H9 (cell line): ENCODE results near the gene CHRNA9. TPM values are rescaled to one million over a fixed set of nuclear protein-coding genes. Genes with fewer than 3 reads are reported as not detected.

Experiments used
- DNase-seq: peaks from one replicate; pipeline ENCODE4 v3.0.0-alpha.2; 2017
- H2AFZ ChIP-seq: one replicate; pipeline ENCODE4 v1.6.1; 2013; ENCODE audit warnings: mild to moderate bottlenecking, low read length, control low read depth, moderate library complexity
- H2AK5ac ChIP-seq: 2 replicates; pipeline ENCODE4 v1.6.1; 2013; ENCODE audit warnings: low read length, control low read depth, mixed read lengths; ENCODE audit not compliant: insufficient read length
- H2BK120ac ChIP-seq: one replicate; pipeline ENCODE4 v1.6.1; 2013; ENCODE audit warnings: low read depth, mild to moderate bottlenecking, low read length, control low read depth, inconsistent platforms; ENCODE audit not compliant: poor library complexity, severe bottlenecking
- H2BK12ac ChIP-seq: 2 replicates; pipeline ENCODE4 v1.6.1; 2013; ENCODE audit warnings: low read length, control low read depth, mixed read lengths, low read depth; ENCODE audit not compliant: insufficient read length
- H2BK15ac ChIP-seq: 2 replicates; pipeline ENCODE4 v1.6.1; 2013; ENCODE audit warnings: low read depth, low read length, control low read depth
- H2BK20ac ChIP-seq: one replicate; pipeline ENCODE4 v1.6.1; 2013; ENCODE audit warnings: low read depth, mild to moderate bottlenecking, low read length, control low read depth, inconsistent platforms; ENCODE audit not compliant: poor library complexity, severe bottlenecking
- H2BK5ac ChIP-seq: 2 replicates; pipeline ENCODE4 v1.6.1; 2013; ENCODE audit warnings: low read length, control low read depth, mixed read lengths; ENCODE audit not compliant: insufficient read length
- H3K14ac ChIP-seq: 2 replicates; pipeline ENCODE4 v1.6.1; 2013; ENCODE audit warnings: low read length, control low read depth; ENCODE audit not compliant: insufficient read depth
- H3K18ac ChIP-seq: 2 replicates; pipeline ENCODE4 v1.6.1; 2013; ENCODE audit warnings: low read depth, mild to moderate bottlenecking, mixed read lengths, low read length, control low read depth; ENCODE audit not compliant: insufficient read length
- H3K23ac ChIP-seq: 2 replicates; pipeline ENCODE4 v1.6.1; 2013; ENCODE audit warnings: low read length, control low read depth, mixed read lengths, low read depth; ENCODE audit not compliant: insufficient read length
- H3K23me2 ChIP-seq: 2 replicates; pipeline ENCODE4 v1.6.1; 2013; ENCODE audit warnings: low read depth, mild to moderate bottlenecking, mixed read lengths, low read length, control low read depth; ENCODE audit not compliant: insufficient read length, poor library complexity, severe bottlenecking
- H3K27ac ChIP-seq: 2 replicates; pipeline ENCODE4 v1.5.1; 2013; ENCODE audit warnings: low read length, control low read depth, mixed read lengths, low read depth; ENCODE audit not compliant: insufficient read length
- H3K27me3 ChIP-seq: 2 replicates; pipeline ENCODE4 v1.6.1; 2013; ENCODE audit warnings: low read length, control low read depth, inconsistent platforms; ENCODE audit not compliant: insufficient read depth
- H3K4ac ChIP-seq: 2 replicates; pipeline ENCODE4 v1.6.1; 2013; ENCODE audit warnings: low read depth, mild to moderate bottlenecking, control low read depth, inconsistent platforms, low read length, moderate library complexity
- H3K4me1 ChIP-seq: 2 replicates; pipeline ENCODE4 v1.6.1; 2013; ENCODE audit warnings: low read length, control low read depth, inconsistent platforms; ENCODE audit not compliant: insufficient read depth
- H3K4me2 ChIP-seq: 2 replicates; pipeline ENCODE4 v1.6.1; 2013; ENCODE audit warnings: low read length, control low read depth, mixed read lengths; ENCODE audit not compliant: insufficient read length, insufficient read depth
- H3K56ac ChIP-seq: 2 replicates; pipeline ENCODE4 v1.6.1; 2013; ENCODE audit warnings: low read depth, mild to moderate bottlenecking, mixed read lengths, low read length, control low read depth; ENCODE audit not compliant: insufficient read length
- H3K79me1 ChIP-seq: 2 replicates; pipeline ENCODE4 v1.6.1; 2013; ENCODE audit warnings: low read depth, mild to moderate bottlenecking, moderate library complexity, low read length, control low read depth, inconsistent platforms; ENCODE audit not compliant: insufficient read depth, poor library complexity, severe bottlenecking
- H3K79me2 ChIP-seq: 2 replicates; pipeline ENCODE4 v1.6.1; 2013; ENCODE audit warnings: low read length, control low read depth, inconsistent platforms; ENCODE audit not compliant: insufficient read depth
- H3K9ac ChIP-seq: 2 replicates; pipeline ENCODE4 v1.6.1; 2013; ENCODE audit warnings: low read length, control low read depth, mixed read lengths; ENCODE audit not compliant: insufficient read length; ENCODE audit errors: extremely low read depth
- H3K9me3 ChIP-seq: one replicate; pipeline ENCODE4 v1.6.1; 2013; ENCODE audit warnings: low read depth, low read length, inconsistent platforms; ENCODE audit not compliant: control insufficient read depth
- H3T11ph ChIP-seq: one replicate; pipeline ENCODE4 v1.6.1; 2013; ENCODE audit warnings: mild to moderate bottlenecking, low read length, control low read depth, inconsistent platforms
- H4K20me1 ChIP-seq: one replicate; pipeline ENCODE4 v1.6.1; 2013; ENCODE audit not compliant: control insufficient read depth, insufficient read length, insufficient read depth
- H4K5ac ChIP-seq: 2 replicates; pipeline ENCODE4 v1.6.1; 2013; ENCODE audit warnings: low read depth, mild to moderate bottlenecking, mixed read lengths, low read length, control low read depth; ENCODE audit not compliant: insufficient read length
- H4K8ac ChIP-seq: replicated peaks from 2 replicates; pipeline ENCODE4 v1.6.1; 2013; ENCODE audit warnings: low read length, control low read depth, mixed read lengths, low read depth; ENCODE audit not compliant: insufficient read length
- H4K91ac ChIP-seq: 2 replicates; pipeline ENCODE4 v1.6.1; 2013; ENCODE audit warnings: low read depth, mild to moderate bottlenecking, moderate library complexity, mixed read lengths, low read length, control low read depth; ENCODE audit not compliant: insufficient read length
- H3K27ac Mint-ChIP-seq, 3 experiments: 2 replicates in 2 of 3; 3 replicates in 1 of 3; pipeline ENCODE4 v1.8.0; 2020 to 2021; ENCODE audit warnings: mixed read lengths in 3 of 3, mild to moderate bottlenecking in 1 of 3, moderate library complexity in 1 of 3
- H3K27me3 Mint-ChIP-seq: 2 replicates; pipeline ENCODE4 v1.8.0; 2021; ENCODE audit warnings: low read depth, mild to moderate bottlenecking, moderate library complexity, mixed read lengths
- H3K36me3 Mint-ChIP-seq, 3 experiments: 2 replicates in 2 of 3; 3 replicates in 1 of 3; pipeline ENCODE4 v1.8.0; 2020 to 2021; ENCODE audit warnings: low read depth in 3 of 3, mixed read lengths in 3 of 3; ENCODE audit not compliant: insufficient read depth in 1 of 3
- H3K4me1 Mint-ChIP-seq, 2 experiments: 2 replicates each; pipeline ENCODE4 v1.8.0; 2020; ENCODE audit warnings: mixed read lengths in 2 of 2
- H3K4me3 Mint-ChIP-seq, 2 experiments: 2 replicates in 1 of 2; 3 replicates in 1 of 2; pipeline ENCODE4 v1.8.0; 2020 to 2021; ENCODE audit warnings: mild to moderate bottlenecking in 2 of 2, mixed read lengths in 2 of 2, moderate library complexity in 1 of 2
- H3K9me3 Mint-ChIP-seq, 2 experiments: 2 replicates in 1 of 2; 3 replicates in 1 of 2; pipeline ENCODE4 v1.8.0; 2020; ENCODE audit warnings: mild to moderate bottlenecking in 2 of 2, mixed read lengths in 2 of 2, moderate library complexity in 1 of 2
- WGBS: extraction: QIAGEN DNeasy Blood & Tissue Kit; methylation state at CpG from one replicate; pipeline ENCODE4 v1.1.7; 2013; ENCODE audit warnings: missing lambda C conversion rate, low lambda C conversion rate, mixed read lengths; ENCODE audit not compliant: insufficient read length; ENCODE audit errors: extremely low coverage; 5-methylcytosine and 5-hydroxymethylcytosine counted together
- total RNA-seq: library from RNA; stranded (reverse); gene quantifications from 2 replicates; pipeline ENCODE4 v1.2.1, GENCODE V29; 2021
- TF ChIP-seq, protein P1 (sequence below): fragments of 200-600 bp; sonication (generic); conservative IDR thresholded peaks from 3 replicates; pipeline ENCODE4 v1.8.0; 2021; ENCODE audit warnings: antibody characterized with exemption, mild to moderate bottlenecking

The CHRNA9 gene
- total RNA-seq, 1 experiment from 2014 or later: 1.2 TPM

DNA sequence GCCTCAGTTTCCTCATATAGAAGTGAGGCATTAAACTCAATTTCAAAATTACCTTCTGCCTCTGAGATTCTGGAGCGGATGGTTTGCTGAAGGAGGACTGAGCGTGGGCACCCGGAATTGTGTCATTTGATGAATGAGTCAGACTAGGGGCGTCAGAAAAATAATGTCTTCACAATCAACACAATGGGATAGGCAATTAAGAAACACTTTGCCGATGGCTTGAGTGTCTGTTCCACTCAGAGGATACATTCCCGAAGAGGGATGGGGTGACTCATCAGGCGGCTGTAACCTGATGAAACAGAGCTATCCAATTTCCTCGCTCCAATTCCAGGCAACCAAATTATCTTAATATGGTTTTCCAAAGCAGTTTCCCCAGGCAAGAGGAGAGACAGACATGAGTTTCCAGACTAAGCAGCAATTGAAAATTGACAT lies 1.2 kb upstream of the CHRNA9 start:
- no peak overlapping the region for H3K9ac ChIP-seq
- no CpG with 5 or more reads among the region's 8 CpGs for WGBS

More for the DNA sequence above, 1.2 kb upstream of the CHRNA9 start:
- Histone ChIP-seq H4K91ac (no peak overlapping the region), H3T11ph (no peak overlapping the region), H2BK20ac (no peak overlapping the region), H2BK120ac (no peak overlapping the region), H3K56ac (no peak overlapping the region), H4K8ac (no peak overlapping the region), H2AK5ac (no peak overlapping the region), H4K20me1 (no peaks in the 10 kb centered on the region), H3K4me1 (peaks cover 19% of the 10 kb centered on the region), H3K27ac (no peak overlapping the region), H3K4me2 (no peak overlapping the region), H3K18ac (no peak overlapping the region), H2BK5ac (no peak overlapping the region), H3K4ac (no peak overlapping the region), H2BK15ac (no peak overlapping the region), H4K5ac (no peak overlapping the region), H3K79me1 (no peaks in the 10 kb centered on the region), H3K9me3 (no peaks in the 10 kb centered on the region), H3K23me2 (no peaks in the 10 kb centered on the region), H3K23ac (no peak overlapping the region), H2AFZ (no peak overlapping the region), H2BK12ac (no peak overlapping the region), H3K14ac (no peak overlapping the region), H3K27me3 (no peaks in the 10 kb centered on the region), H3K79me2 (no peaks in the 10 kb centered on the region)
- Mint-ChIP-seq H3K4me3 (no peak overlapping the region), H3K4me1 (peaks cover 30 to 37% of the 10 kb centered on the region in 2 experiments), H3K27me3 (peaks cover 7% of the 10 kb centered on the region), H3K36me3 (peaks cover 0 to 2% (median 0%) of the 10 kb centered on the region in 3 experiments; a peak in 5 of 7 replicates), H3K9me3 (no peaks in the 10 kb centered on the region), H3K27ac (no peak overlapping the region)
- TF ChIP-seq, protein P1, sequence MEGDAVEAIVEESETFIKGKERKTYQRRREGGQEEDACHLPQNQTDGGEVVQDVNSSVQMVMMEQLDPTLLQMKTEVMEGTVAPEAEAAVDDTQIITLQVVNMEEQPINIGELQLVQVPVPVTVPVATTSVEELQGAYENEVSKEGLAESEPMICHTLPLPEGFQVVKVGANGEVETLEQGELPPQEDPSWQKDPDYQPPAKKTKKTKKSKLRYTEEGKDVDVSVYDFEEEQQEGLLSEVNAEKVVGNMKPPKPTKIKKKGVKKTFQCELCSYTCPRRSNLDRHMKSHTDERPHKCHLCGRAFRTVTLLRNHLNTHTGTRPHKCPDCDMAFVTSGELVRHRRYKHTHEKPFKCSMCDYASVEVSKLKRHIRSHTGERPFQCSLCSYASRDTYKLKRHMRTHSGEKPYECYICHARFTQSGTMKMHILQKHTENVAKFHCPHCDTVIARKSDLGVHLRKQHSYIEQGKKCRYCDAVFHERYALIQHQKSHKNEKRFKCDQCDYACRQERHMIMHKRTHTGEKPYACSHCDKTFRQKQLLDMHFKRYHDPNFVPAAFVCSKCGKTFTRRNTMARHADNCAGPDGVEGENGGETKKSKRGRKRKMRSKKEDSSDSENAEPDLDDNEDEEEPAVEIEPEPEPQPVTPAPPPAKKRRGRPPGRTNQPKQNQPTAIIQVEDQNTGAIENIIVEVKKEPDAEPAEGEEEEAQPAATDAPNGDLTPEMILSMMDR: no peak
- DNase-seq: no peak
